GM06990 (cell line): ENCODE data around the gene USP32.
"Not testable (repeated sequence)": the region's sequence is repeated elsewhere in the genome, so short reads cannot be mapped to it uniquely, and the experiment has no call there.

ENCODE experiments used
- DNase-seq: peaks from one replicate; pipeline ENCODE4 v3.0.0-alpha.2; 2011; ENCODE audit not compliant: insufficient read length; ENCODE audit errors: extremely low read depth
- H3K27me3 ChIP-seq: replicated peaks from 2 replicates; pipeline ENCODE4 v1.6.0; 2011; ENCODE audit warnings: low read length; ENCODE audit not compliant: control insufficient read depth, insufficient read depth
- H3K36me3 ChIP-seq: 2 replicates; pipeline ENCODE4 v1.5.1; 2011; ENCODE audit warnings: low read length; ENCODE audit not compliant: control insufficient read depth, insufficient read depth
- H3K4me3 ChIP-seq: replicated peaks from 2 replicates; pipeline ENCODE4 v1.5.1; 2011; ENCODE audit warnings: low read depth, mild to moderate bottlenecking, control low read depth, low read length
- TF ChIP-seq, protein P1 (sequence below): IDR thresholded peaks from 2 replicates; pipeline ENCODE4 v1.5.1; 2011; ENCODE audit warnings: low read length, control low read depth, mild to moderate bottlenecking, inconsistent platforms; ENCODE audit not compliant: insufficient read depth, poor library complexity, severe bottlenecking

The USP32 gene, protein sequence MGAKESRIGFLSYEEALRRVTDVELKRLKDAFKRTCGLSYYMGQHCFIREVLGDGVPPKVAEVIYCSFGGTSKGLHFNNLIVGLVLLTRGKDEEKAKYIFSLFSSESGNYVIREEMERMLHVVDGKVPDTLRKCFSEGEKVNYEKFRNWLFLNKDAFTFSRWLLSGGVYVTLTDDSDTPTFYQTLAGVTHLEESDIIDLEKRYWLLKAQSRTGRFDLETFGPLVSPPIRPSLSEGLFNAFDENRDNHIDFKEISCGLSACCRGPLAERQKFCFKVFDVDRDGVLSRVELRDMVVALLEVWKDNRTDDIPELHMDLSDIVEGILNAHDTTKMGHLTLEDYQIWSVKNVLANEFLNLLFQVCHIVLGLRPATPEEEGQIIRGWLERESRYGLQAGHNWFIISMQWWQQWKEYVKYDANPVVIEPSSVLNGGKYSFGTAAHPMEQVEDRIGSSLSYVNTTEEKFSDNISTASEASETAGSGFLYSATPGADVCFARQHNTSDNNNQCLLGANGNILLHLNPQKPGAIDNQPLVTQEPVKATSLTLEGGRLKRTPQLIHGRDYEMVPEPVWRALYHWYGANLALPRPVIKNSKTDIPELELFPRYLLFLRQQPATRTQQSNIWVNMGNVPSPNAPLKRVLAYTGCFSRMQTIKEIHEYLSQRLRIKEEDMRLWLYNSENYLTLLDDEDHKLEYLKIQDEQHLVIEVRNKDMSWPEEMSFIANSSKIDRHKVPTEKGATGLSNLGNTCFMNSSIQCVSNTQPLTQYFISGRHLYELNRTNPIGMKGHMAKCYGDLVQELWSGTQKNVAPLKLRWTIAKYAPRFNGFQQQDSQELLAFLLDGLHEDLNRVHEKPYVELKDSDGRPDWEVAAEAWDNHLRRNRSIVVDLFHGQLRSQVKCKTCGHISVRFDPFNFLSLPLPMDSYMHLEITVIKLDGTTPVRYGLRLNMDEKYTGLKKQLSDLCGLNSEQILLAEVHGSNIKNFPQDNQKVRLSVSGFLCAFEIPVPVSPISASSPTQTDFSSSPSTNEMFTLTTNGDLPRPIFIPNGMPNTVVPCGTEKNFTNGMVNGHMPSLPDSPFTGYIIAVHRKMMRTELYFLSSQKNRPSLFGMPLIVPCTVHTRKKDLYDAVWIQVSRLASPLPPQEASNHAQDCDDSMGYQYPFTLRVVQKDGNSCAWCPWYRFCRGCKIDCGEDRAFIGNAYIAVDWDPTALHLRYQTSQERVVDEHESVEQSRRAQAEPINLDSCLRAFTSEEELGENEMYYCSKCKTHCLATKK (N-terminal part only)

DNA sequence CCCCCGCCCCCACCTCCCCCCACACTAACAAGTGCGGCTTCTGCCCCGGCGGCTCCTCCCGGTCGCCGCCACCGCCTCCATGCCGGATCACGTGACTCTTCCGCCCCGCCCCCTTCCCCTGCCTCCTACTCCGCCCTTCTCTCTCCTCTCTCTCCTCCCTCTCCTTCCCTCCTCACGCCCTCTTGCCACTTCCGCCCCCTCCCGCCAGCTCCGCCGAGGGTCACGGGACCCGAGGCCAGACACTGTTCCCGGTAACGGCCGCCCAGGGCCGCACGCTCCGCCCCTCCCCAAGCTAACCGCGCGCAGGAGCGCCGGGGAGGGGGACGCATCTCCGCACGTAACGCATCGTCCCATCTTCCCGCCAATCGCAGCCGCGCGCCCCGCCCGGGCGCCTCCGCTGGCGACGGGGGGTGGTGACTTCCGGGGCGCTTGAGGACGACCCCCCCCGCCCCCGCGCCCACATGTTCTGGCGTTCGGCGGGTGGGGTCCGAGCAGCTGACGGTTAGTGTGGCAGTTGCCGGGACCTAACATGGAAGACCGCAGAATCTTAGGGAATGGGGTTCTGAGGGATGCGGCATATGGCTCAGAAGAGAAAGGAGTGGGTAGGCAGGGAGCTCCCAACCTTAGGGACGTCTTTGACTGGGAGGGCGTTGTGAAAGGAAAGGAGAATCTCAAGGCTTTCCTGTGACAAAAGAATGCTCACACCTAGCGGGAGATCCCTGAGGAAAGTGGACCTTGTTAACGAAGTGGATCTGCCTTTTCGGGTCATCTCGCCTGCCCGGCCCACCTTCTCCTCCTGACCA, at the start of gene USP32:
Gene USP32, minus strand, starts transcription at position 92 of the 803 bp plus-strand sequence. CDS start 194 bp downstream, outside the sequence.
- Histone ChIP-seq H3K36me3 (no peaks in the 10 kb centered on the region), H3K4me3 (peak within 1 kb of the TSS; percentile 87), H3K27me3 (no peaks in the 10 kb centered on the region)
- TF ChIP-seq, protein P1, sequence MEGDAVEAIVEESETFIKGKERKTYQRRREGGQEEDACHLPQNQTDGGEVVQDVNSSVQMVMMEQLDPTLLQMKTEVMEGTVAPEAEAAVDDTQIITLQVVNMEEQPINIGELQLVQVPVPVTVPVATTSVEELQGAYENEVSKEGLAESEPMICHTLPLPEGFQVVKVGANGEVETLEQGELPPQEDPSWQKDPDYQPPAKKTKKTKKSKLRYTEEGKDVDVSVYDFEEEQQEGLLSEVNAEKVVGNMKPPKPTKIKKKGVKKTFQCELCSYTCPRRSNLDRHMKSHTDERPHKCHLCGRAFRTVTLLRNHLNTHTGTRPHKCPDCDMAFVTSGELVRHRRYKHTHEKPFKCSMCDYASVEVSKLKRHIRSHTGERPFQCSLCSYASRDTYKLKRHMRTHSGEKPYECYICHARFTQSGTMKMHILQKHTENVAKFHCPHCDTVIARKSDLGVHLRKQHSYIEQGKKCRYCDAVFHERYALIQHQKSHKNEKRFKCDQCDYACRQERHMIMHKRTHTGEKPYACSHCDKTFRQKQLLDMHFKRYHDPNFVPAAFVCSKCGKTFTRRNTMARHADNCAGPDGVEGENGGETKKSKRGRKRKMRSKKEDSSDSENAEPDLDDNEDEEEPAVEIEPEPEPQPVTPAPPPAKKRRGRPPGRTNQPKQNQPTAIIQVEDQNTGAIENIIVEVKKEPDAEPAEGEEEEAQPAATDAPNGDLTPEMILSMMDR = peak; percentile 3
- peak; percentile 100 for DNase-seq

DNA sequence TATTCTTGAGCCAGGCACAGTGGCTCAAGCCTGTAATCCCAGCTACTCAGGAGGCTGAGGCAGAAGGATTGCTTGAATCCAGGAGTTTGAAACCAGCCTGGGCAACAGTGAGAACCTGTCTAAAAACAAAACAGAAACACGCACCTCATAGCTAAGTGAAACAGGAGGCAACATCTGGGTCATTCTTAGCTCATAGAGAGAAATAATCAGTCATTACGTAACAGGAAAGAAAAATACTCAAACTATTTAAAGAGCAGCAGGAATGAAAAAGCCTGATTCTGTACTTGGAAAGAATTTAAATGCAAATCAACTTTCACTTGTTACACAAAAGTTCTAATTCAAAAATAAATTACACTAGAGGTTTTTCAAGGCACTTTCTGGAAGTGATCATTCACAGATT, 47.6 kb upstream of the USP32 start:
- H3K4me3 ChIP-seq = no peak overlapping the region
- no peaks in the 10 kb centered on the region for H3K36me3 ChIP-seq
- H3K27me3 ChIP-seq = no peaks in the 10 kb centered on the region
- no peak for DNase-seq
- TF ChIP-seq, protein P1 = no peak

DNA sequence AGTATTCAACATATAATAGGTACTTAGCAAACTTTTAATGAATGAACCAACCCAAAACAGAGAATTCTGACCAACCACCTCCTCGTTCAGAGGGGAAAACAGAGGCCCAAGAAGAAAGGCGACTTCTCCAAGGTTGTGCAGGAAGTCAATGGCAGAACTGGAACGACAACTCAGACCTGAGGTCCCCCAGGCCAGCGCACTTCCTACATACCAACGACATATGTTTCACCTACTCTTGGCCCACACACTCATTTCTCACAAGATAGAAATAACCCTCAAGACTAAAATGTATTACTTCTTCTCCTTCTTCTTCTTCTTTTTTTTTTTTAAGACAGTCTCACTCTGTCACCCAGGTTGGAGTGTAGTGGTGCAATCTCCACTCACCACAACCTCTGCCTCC, 44.7 kb upstream of the USP32 start:
- Histone ChIP-seq H3K36me3 (no peaks in the 10 kb centered on the region), H3K27me3 (no peaks in the 10 kb centered on the region), H3K4me3 (no peak overlapping the region)
- no peak for DNase-seq
- TF ChIP-seq, protein P1 = no peak

DNA sequence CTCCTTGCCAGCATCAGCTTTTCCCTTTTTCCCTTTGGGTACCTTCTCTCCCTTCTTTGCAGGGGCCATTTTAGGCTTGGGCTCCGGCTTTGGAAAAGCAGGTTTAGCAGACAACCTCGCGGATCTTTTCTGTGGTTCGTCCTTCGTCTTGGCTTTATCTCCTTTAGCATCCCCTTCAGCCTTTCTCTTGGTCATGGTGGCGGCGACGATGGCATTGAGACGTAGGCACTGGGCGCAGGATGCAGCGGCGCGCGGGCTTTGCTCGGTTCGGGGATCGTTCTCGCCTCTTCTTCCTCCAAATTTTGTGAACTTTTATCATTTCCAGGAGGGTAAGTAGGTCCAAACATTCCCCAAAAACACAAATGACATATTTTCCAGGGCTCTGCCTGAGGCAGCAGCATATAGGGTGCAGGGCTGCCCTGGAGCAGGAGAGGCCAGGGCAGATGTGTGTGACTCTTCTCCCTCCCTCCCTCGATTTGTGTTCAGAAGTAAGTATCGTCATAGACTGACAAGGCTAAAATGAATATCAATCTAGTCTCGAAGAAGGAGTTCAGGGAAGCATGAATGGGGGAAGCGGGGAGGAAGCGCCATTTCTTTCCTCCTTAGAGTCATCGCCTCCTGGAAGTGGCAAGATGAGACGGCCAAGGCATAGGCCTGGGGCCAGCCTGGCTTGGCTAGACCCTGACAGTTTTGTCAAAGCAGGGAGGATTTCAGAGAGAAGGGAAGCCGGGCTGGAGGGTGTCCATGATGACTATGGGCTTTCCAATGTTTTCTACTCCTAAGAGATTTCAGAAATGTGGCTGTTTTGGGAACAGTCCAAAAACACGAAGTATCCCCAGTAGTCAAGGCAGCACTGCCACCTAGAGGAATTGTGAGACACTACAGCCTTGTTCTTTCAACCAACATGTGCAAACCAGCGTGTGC, 43.6 kb upstream of the USP32 start:
- no peak for DNase-seq
- Histone ChIP-seq H3K4me3 (no peak overlapping the region), H3K27me3 (no peaks in the 10 kb centered on the region), H3K36me3 (no peaks in the 10 kb centered on the region)
- TF ChIP-seq, protein P1 = peak; percentile 72

DNA sequence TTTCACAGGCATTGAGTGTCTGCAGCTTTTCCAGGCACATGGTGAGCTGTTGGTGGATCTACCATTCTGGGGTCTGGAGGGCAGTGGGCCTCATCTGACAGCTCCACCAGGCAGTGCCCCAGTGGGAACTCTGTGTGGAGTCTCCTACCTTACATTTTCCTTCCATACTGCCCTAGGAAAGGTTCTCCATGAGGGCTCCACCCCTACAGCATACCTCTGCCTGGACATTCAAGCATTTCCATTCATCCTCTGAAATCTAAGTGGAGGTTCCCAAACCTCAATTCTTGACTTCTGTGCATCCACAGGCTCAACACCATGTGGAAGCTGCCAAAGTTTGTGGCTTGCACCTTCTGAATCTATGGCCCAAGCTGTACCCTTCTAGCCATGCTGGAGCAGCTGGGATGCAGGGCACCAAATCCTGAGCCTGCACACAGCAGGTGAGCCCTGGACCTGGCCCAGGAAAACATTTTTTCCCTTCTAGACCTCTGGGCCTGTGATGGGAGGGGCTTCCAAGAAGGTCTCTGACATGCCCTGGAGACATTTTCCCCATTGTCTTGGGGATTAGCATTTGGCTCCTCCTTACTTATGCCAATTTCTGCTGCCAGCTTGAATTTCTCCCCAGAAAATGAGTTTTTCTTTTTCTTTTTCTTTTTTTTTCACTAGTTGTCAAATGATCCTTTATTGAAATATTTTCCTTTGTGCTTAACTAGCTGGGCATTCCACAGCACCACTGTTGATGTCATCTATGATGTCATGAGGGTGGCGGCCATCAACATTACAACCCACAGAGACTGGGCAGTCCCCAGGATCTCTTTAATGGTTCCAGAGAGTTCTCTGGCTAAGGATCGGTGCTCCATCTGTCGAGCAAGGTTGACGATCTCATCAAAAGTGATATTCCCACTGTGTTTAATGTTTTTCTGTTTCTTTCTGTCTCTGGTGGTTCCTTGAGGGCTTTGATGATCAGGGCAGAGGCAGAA, 41.4 kb upstream of the USP32 start:
- H3K27me3 ChIP-seq, H3K36me3 ChIP-seq, H3K4me3 ChIP-seq, DNase-seq: not testable (repeated sequence)

DNA sequence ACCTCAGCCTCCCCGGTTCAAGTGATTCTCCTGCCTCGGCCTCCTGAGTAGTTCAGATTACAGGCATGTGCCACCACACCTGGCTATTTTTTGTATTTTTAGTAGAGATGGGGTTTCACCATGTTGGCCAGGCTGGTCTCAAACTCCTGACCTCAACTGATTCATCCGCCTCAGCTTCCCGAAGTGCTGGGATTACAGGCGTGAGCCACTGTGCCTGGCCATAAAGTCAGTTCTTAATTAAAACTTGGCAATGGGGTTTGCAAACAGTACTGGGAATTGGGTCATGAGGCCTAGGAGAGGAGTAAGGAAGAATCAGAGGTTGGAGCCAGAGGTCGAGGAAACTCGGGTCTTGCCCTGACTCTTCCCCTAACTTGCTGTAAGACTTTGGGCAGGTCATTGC, 38.6 kb upstream of the USP32 start:
- not testable (repeated sequence) for DNase-seq, H3K36me3 ChIP-seq, H3K27me3 ChIP-seq, H3K4me3 ChIP-seq

DNA sequence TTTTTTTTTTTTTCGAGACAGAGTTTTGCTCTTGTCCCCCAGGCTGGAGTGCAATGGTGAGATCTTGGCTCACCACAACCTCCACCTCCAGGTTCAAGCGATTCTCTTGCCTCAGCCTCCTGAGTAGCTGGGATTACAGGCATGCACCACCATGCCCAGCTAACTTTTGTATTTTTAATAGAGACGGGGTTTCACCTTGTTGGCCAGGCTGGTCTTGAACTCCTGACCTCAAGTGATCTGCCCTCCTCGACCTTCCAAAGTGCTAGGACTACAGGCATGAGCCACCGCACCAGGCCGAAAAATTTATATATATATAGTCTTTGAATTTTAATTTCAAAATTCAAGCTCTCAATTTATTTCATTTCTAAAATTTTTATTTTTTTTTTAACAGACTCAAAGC, 36.6 kb upstream of the USP32 start:
- DNase-seq, H3K27me3 ChIP-seq, H3K36me3 ChIP-seq, H3K4me3 ChIP-seq: not testable (repeated sequence)
